D341Med (cell line): ENCODE data around the gene TBC1D22A.
A peak's percentile ranks its signal among the peaks of the same experiment; 100 is the strongest.

Source experiments
- DNase-seq: peaks from one replicate; pipeline ENCODE4 v3.0.0; 2012; ENCODE audit warnings: low spot score

Gene TBC1D22A

DNA sequence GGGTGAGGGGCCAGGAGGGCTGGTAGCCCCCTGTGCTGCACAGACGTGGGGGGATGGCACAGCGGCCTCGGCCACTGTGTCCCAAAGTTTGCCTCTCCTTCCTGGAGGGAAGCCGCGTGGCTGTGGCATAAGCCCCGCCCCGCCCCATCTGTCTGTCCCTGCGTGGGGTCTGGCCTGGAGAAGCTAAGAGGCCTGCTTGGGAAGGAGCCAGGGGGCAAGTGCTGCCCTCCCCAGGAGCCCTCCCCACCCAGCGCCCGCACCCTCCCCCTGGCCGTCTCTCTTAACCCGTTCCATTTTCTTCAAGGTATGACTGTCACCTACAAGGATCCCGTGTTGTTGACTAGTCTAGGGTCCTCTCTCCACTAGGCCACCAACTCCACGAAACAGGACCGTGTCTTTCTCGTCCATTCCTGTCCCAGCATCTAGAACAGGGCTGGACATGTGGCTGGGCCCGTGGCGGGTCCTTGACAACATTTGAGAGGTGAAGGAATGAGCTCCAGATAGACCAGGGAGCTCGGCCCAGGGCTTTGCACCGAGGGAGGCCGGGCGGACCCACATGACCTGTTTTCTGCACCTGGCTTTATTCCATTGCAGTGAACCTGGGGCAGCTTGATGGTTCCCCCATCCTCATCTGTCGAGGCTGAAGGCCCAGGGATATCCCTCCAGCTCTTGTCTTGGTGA, 428.0 kb downstream of the TBC1D22A start:
- no peak for DNase-seq

DNA sequence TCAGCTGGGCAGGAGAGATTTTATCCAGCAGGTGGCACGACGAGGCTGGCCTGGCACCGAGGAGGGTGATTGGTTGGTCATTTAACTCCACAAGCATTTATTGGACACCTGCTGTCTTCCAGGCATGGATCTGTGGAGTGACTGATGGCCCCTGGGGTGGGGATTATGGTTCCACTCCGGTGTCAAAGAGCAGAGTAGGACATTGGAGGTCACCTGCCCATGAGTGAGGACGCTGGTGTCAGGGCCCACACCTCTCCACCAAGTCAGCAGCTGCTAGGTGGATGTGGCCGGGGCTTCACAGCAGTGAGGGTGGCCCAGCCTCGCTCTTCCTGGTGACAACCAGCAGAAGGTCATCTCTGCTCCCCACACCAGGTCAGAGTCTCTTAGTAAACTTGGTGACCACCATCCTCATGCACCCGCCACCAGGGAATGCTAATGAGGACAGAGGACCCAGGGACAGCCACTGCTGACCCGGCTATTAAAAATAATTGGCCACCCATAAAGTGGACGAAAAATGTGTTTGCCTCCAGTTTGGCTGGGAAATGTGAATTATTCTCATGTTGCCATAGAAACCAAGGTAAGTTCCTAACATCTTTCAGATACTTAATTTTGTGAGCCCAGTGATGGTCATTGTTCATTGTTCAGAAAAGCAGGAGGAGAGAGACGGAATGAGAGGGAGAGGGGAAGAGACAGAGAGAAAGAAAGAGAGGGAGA, 428.7 kb downstream of the TBC1D22A start:
- DNase-seq: no peak

DNA sequence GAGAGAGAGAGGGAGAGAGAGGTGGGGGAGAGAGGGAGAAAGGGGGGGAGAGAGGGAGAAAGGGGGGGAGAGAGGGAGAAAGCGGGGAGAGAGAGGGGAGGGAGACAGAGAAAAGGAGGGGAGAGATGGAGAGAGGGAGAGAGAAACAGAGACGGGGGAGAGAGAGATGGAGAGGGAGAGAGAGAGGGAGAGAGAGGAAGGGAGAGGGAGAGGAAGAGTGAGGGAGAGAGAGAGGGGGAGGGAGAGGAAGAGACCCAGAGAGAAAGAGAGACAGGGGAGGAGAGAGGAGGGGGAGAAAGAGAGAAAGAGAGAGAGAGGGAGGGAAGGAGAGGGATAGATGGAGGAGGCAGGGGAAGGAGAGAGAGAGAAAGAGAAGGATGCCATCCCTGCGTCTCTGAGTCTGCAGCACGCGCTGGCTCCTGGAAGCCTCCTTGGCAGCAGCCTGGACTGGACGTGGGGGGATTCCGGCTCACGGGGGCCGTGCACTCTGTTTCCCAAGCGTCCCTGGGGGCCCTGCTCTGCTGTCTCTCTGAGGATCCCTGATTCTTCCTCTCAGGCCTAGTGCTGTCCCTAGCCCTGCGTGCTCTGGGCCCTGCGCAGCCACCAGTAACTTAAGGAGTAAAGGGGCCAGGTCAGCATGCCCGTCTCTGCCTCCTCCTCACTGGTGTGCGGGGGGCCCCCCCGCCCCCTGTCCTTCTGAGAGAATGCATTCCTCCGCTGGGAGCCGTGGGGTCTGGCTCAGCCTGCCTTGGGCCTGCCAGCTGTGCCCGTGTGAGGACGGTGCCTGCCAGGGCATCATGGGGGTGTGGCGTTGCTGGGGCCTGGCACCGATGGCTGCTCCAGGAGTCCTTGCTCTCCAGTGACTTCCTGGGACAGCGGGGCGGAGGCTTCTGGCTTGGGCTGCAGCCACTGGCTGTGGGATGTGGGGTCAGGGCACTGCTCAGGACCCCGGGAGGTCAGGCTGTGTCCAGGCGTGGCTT, 429.5 kb downstream of the TBC1D22A start:
- DNase-seq: no peak

GRCh38 chr22:47192651-47193437, 430.4 kb downstream of the TBC1D22A start:
- DNase-seq: peak; percentile 40

- DNase-seq: no peak
These were observed 431.3 kb downstream of the TBC1D22A start for GRCh38 chr22:47193606-47194329.

GRCh38 chr22:47194476-47195155, 432.2 kb downstream of the TBC1D22A start:
- no peak for DNase-seq

DNA sequence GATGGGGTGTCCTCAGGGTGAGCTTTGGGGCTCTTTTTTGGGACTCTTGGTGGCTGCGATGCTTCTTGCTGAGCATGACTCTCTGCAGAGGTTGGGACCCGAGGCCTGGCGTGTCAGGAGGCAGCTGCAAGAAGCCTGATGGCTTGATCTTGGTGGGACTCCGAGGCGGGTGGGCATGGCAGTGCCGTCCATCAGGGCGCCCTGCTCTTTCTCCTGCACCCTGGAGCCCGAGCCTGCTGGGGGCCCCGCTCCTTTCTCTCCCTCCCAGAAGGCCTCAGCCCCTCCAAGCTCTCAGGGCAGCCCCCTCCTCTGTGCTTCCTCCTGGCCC, 432.7 kb downstream of the TBC1D22A start:
- DNase-seq: peak; percentile 30

- peak; percentile 21 for DNase-seq
These were observed 433.2 kb downstream of the TBC1D22A start for GRCh38 chr22:47195484-47196165.

- no peak for DNase-seq
These were observed 433.9 kb downstream of the TBC1D22A start for GRCh38 chr22:47196166-47196849.

GRCh38 chr22:47196881-47197772, 434.7 kb downstream of the TBC1D22A start:
- no peak for DNase-seq

- peak; percentile 24 for DNase-seq
These were observed 435.5 kb downstream of the TBC1D22A start for GRCh38 chr22:47197773-47198500.

DNA sequence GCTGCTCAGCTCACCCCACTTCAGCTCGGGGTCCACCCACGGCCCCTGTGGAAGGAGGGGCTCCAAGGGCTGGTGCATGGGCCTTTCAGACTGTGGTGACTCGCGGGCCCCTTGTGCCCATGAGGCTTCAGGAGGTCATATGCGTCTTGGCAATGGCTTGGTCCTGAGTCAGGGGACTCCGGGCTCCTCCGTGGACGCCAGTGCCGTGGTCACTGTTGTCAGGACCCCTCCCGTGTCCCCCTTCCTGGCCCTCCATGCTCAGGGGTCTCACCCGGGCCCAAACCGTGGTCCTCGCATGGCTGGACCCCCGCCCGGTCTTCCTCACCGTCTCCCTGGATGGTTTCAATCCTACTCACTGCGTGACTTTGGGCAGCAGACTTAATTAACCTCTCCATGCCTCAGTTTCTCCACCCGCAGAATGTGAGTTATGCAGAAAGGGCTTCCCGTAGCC, 436.4 kb downstream of the TBC1D22A start:
- DNase-seq: no peak

DNA sequence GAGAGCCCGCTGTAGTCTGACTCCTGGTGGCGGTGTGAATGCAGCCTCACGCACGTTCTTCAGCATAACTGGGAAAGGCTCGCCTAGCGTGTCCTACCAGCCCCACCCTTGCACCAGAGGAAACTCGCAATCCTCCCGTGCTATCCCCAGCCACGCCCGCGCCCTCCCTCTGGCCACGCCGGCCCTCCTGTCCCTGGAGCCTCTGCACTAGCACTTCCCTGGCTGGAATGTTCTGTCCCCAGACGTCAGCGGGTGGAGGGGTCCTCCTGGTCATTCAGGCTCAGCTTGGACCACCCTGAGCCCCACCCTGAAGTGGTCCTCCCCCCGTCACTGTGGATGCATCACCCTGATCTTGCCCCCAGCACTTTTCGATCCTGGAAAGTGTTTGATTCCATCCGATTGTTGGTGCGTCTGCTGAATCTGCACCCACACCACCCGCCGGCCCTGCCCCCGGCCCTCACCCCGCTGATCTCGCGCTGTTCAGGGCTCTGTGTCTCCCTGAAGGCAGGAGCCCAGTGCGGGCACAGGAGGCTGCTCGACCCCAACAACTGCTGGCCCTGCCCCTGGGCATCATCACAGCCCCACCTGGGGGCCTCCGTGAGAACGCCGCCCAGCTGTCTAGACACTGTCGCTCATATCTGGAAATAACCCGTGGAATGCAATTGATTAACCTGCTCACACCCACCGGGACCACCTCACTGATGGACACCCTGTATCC, 437.0 kb downstream of the TBC1D22A start:
- peak; percentile 32 for DNase-seq

- DNase-seq: no peak
These were observed 437.5 kb downstream of the TBC1D22A start for GRCh38 chr22:47199979-47200272.

DNA sequence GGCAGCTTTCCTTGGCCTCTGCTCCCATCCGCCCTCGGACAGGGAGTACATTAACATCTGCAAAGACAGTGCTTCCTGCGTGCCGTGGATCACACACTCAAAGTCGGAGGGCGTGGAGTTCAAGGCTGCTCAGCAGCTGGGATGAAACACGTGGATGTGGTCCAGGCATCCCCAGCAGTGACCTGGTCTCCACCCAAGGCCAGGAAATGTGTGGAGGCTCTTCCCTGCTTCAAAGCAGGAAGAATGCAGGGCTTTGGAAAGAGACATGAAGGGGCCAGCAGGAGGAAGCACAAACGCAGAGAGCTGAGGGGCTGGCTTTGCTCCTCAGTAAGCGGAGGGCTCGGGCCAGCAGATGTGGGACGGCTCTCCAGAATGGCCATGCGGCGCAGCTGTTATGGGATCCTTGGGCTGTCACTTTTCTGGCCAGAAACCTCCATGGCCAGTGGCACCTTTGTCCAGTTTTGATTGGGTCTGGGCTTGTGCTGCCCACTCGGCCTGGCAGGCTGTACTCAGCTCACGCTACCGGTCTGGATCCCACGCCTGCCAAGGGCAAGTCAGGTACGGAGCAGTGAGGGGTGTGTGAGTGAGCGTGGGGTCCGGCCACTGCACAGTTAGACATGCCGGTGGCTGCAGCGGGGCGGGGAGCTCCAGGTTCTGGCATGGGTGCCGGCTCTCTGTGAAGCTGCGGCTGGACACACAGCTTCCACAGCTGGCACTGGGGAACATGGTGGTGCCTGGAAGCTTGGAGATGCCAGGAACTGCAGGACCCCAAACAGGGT, 438.0 kb downstream of the TBC1D22A start:
- no peak for DNase-seq
